Caco-2 (cell line): Measurements from ENCODE around the gene FHOD3. TPM values are rescaled to one million over a fixed set of nuclear protein-coding genes. Genes with fewer than 3 reads are reported as not detected.

ENCODE experiments used
- BruUV-seq: library from RNA; stranded (reverse); fragments of 400-500 nt; replicated peaks from 2 replicates; lab custom pipeline; 2021; lab: Mats Ljungman, UMichigan
- CTCF ChIA-PET: fragments of 300-600 bp; sonication (Branson Sonifier 250); formaldehyde crosslinking; loops from one replicate; lab custom pipeline; 2022; ENCODE audit warnings: antibody characterized with exemption; lab: Charles Lee
- POLR2A ChIA-PET: fragments of 300-600 bp; sonication (Branson Sonifier 250); formaldehyde crosslinking; loops from one replicate; lab custom pipeline; 2022; ENCODE audit warnings: antibody characterized with exemption; lab: Charles Lee
- DNase-seq, 2 experiments: peaks; one replicate each; pipeline versions ENCODE4 v3.0.0 to v3.0.0-alpha.2; 2020 to 2022
- H3K27me3 ChIP-seq: replicated peaks from 2 replicates; pipeline ENCODE4 v1.6.0; 2011; ENCODE audit warnings: low read length; ENCODE audit not compliant: control insufficient read depth, insufficient read depth
- H3K36me3 ChIP-seq: 2 replicates; pipeline ENCODE4 v1.5.1; 2011; ENCODE audit warnings: low read length; ENCODE audit not compliant: control insufficient read depth, insufficient read depth
- H3K4me1 ChIP-seq: fragments of 250-450 bp; sonication (Bioruptor Pico); 2 replicates; pipeline ENCODE4 v1.5.1; 2020; ENCODE audit warnings: mild to moderate bottlenecking
- H3K4me3 ChIP-seq: 2 replicates; pipeline ENCODE4 v1.5.1; 2011; ENCODE audit warnings: low read depth, mild to moderate bottlenecking, control low read depth, low read length
- H3K9me3 ChIP-seq: fragments of 250-450 bp; sonication (Bioruptor Pico); 2 replicates; pipeline ENCODE4 v1.5.1; 2020; ENCODE audit warnings: mild to moderate bottlenecking, moderate library complexity
- H3K27ac Mint-ChIP-seq: one replicate; pipeline ENCODE4 v1.8.0; 2022; ENCODE audit warnings: mixed read lengths; ENCODE audit not compliant: unreplicated experiment
- H3K27me3 Mint-ChIP-seq: one replicate; pipeline ENCODE4 v1.8.0; 2022; ENCODE audit warnings: mixed read lengths; ENCODE audit not compliant: insufficient read depth, unreplicated experiment
- H3K36me3 Mint-ChIP-seq: one replicate; pipeline ENCODE4 v1.8.0; 2022; ENCODE audit warnings: mild to moderate bottlenecking, mixed read lengths; ENCODE audit not compliant: insufficient read depth, unreplicated experiment
- H3K4me1 Mint-ChIP-seq: one replicate; pipeline ENCODE4 v1.8.0; 2022; ENCODE audit warnings: low read depth, mixed read lengths; ENCODE audit not compliant: unreplicated experiment
- H3K4me3 Mint-ChIP-seq: one replicate; pipeline ENCODE4 v1.8.0; 2022; ENCODE audit warnings: mild to moderate bottlenecking, moderate library complexity, mixed read lengths; ENCODE audit not compliant: unreplicated experiment
- H3K9me3 Mint-ChIP-seq: one replicate; pipeline ENCODE4 v1.8.0; 2022; ENCODE audit warnings: mixed read lengths; ENCODE audit not compliant: unreplicated experiment
- CTCF ChIP-seq, 2 experiments: fragments of 200-600 bp in 1 of 2; IDR thresholded peaks; 1 replicate in 1 of 2; 2 replicates in 1 of 2; pipeline versions ENCODE4 v1.5.1 to v1.8.0; 2011 to 2022; ENCODE audit warnings: antibody characterized with exemption in 1 of 2, control low read depth in 1 of 2, inconsistent platforms in 1 of 2, low read depth in 1 of 2, low read length in 1 of 2, mild to moderate bottlenecking in 1 of 2, moderate library complexity in 1 of 2; ENCODE audit not compliant: insufficient read depth in 1 of 2, severe bottlenecking in 1 of 2, unreplicated experiment in 1 of 2
- intact Hi-C: fragments of 100-400 bp; cut with micrococcal nuclease; formaldehyde crosslinking; loops from one replicate; pipeline ENCODE4 v1.10.0; 2022; ENCODE audit not compliant: unreplicated experiment
- total RNA-seq: library from RNA; stranded (reverse); gene quantifications from 2 replicates; pipeline ENCODE4 v1.2.3, GENCODE V29; 2022

The FHOD3 gene
- total RNA-seq, 1 experiment from 2014 or later = not detected

DNA sequence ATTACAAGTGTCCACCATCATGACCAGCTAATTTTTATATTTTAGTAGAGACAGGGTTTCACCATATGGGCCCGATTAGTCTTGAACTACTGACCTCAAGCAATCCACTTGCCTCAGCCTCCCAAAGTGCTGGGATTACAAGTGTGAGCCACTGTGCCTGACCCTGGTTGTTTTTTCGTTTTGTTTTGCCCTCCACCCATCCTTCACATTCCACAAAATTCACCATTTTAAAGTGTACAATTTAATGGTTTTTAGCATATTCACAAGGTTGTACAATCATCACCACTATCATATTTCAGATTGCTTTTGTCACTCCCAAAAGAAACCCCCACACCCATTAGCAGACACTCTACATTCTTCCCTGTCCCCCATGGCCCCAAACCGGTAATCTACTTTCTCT lies 316.3 kb downstream of the FHOD3 start:
- Mint-ChIP-seq H3K4me1 (no peaks in the 10 kb centered on the region), H3K9me3 (no peaks in the 10 kb centered on the region), H3K27me3 (peaks cover 5% of the 10 kb centered on the region), H3K27ac (no peak overlapping the region), H3K4me3 (no peak overlapping the region), H3K36me3 (no peaks in the 10 kb centered on the region)
- DNase-seq = no peak
- ChIA-PET POLR2A (no interaction called here), CTCF (no interaction called here)
- Histone ChIP-seq H3K4me3 (no peak overlapping the region), H3K36me3 (no peaks in the 10 kb centered on the region), H3K9me3 (no peaks in the 10 kb centered on the region), H3K27me3 (no peaks in the 10 kb centered on the region), H3K4me1 (no peaks in the 10 kb centered on the region)
- intact Hi-C loops = no loop called here
- no peak for TF ChIP-seq CTCF (IDR thresholded peaks at IDR 0.05; ENCODE audit: insufficient read depth in 1 of 2, low read depth in 1 of 2, low read length in 1 of 2, severe bottlenecking in 1 of 2, unreplicated experiment in 1 of 2)
- no TSS peak for BruUV-seq

GRCh38 chr18:36620788-36621187 lies 323.3 kb downstream of the FHOD3 start:
- H3K4me3 ChIP-seq = no peak overlapping the region
- no peaks in the 10 kb centered on the region for H3K9me3 Mint-ChIP-seq
- TF ChIP-seq CTCF (IDR thresholded peaks at IDR 0.05; ENCODE audit: insufficient read depth in 1 of 2, low read depth in 1 of 2, low read length in 1 of 2, severe bottlenecking in 1 of 2, unreplicated experiment in 1 of 2) = no peak
- H3K27me3 ChIP-seq = no peaks in the 10 kb centered on the region
- H3K4me1 ChIP-seq = no peaks in the 10 kb centered on the region
- intact Hi-C loops = no loop called here
- H3K9me3 ChIP-seq = no peaks in the 10 kb centered on the region
- no peak for DNase-seq
- H3K27ac Mint-ChIP-seq = no peak overlapping the region
- POLR2A ChIA-PET = no interaction called here
- H3K36me3 Mint-ChIP-seq = no peaks in the 10 kb centered on the region
- no peak overlapping the region for H3K4me3 Mint-ChIP-seq
- no TSS peak for BruUV-seq
- CTCF ChIA-PET = no interaction called here
- H3K4me1 Mint-ChIP-seq = no peaks in the 10 kb centered on the region
- peaks cover 19% of the 10 kb centered on the region for H3K27me3 Mint-ChIP-seq
- H3K36me3 ChIP-seq = no peaks in the 10 kb centered on the region

GRCh38 chr18:36622610-36623009 lies 325.1 kb downstream of the FHOD3 start:
- peaks cover 15% of the 10 kb centered on the region for H3K27me3 Mint-ChIP-seq
- no peaks in the 10 kb centered on the region for H3K36me3 ChIP-seq
- no peaks in the 10 kb centered on the region for H3K27me3 ChIP-seq
- POLR2A ChIA-PET = no interaction called here
- CTCF ChIA-PET = no interaction called here
- H3K4me3 ChIP-seq = no peak overlapping the region
- no peaks in the 10 kb centered on the region for H3K9me3 ChIP-seq
- H3K9me3 Mint-ChIP-seq = no peaks in the 10 kb centered on the region
- TF ChIP-seq CTCF (IDR thresholded peaks at IDR 0.05; ENCODE audit: insufficient read depth in 1 of 2, low read depth in 1 of 2, low read length in 1 of 2, severe bottlenecking in 1 of 2, unreplicated experiment in 1 of 2) = no peak
- no peaks in the 10 kb centered on the region for H3K36me3 Mint-ChIP-seq
- no peak overlapping the region for H3K27ac Mint-ChIP-seq
- no peaks in the 10 kb centered on the region for H3K4me1 ChIP-seq
- H3K4me1 Mint-ChIP-seq = no peaks in the 10 kb centered on the region
- BruUV-seq = no TSS peak
- intact Hi-C loops = no loop called here
- H3K4me3 Mint-ChIP-seq = no peak overlapping the region
- no peak for DNase-seq
